OCI-M1 (cell line): Measurements from ENCODE around the gene SKAP1.

Experiments used
- DNase-seq: peaks from one replicate; lab custom pipeline; 2025; lab: John Stamatoyannopoulos, UW

SKAP1 gene

DNA sequence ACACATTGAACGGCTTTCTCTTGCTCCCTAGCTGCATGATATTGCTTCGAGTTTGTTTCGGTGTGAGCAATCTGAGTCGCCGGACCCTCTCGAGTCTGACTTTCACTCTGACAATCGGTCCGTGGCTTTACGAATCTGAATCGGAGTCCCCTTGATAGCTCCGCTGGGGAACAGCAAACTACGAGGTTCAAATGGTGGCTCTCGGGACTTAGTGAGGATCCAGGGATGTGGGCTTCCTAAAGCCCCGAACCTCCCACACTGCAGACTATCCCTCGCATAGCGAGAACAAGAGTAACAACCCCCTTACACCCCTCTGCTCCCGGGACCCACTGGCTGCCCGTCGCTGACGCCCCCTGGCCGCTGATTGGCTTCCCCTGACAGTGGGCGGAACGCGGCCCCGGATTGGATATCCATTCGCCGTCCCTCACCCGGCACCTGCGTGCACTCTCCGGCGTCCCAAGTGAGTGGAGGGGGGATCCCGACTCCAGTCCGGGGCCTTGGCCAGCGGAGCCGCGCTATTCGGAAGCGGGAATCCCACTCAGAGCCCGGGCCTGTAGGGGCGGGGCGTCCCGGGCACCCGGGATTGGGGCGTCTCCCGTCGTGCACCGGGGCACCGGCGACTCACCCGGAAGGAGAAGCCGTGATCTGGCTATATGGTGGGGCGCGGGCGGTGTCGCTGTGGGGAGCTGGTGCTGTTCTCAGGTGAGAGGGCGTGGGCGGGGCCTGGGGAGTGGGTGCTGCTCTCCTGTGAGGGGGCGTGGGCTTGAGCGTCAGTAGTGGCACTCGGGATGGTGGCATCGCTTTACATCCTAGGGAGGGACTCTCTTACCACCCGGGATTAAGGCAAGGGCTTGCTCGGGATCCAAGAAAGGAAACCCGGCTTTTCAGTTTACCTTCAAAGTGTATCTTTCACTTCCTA is 322.6 kb downstream of the SKAP1 start, which contains the start of gene SNX11:
SNX11 (plus strand) TSS at position 630 of the 919 bp plus-strand sequence. CDS start 4,278 bp downstream, outside the sequence.
- peak; percentile 91 for DNase-seq

DNA sequence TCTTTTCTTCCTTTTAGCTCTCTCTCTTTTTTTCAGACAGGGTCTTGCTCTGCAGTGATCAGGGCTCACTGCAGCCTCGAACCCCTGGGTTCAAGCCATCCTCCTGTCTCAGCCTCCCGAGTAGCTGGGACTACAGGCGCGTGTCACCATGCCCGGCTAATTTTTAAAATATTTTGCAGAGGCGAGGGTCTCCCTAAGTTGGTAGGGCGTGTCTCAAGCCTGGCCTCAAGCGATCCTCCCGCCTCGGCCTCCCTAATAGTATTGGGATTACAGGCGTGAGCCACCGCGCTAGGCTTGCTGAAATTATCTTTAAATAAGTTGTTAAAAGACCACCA is 323.2 kb downstream of the SKAP1 start:
- no peak for DNase-seq

DNA sequence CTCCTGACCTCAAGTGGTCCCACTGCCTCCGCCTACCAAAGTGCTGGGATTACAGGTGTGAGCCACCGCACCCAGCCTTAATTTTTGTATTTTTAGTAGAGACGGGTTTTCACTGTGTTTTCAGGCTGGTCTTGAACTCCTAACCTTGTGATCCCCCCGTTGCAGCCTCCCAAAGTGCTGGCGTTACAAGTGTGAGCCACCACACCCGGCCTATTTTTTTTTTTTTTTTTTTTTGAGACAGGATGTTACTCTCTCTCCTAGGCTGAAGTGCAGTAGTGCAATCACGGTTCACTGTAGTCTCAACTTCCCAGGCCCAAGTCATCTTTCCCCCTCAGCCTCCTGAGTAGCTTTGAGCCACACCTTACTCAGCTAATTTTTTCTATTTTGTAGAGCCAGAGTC is 325.6 kb downstream of the SKAP1 start:
- DNase-seq = no peak

DNA sequence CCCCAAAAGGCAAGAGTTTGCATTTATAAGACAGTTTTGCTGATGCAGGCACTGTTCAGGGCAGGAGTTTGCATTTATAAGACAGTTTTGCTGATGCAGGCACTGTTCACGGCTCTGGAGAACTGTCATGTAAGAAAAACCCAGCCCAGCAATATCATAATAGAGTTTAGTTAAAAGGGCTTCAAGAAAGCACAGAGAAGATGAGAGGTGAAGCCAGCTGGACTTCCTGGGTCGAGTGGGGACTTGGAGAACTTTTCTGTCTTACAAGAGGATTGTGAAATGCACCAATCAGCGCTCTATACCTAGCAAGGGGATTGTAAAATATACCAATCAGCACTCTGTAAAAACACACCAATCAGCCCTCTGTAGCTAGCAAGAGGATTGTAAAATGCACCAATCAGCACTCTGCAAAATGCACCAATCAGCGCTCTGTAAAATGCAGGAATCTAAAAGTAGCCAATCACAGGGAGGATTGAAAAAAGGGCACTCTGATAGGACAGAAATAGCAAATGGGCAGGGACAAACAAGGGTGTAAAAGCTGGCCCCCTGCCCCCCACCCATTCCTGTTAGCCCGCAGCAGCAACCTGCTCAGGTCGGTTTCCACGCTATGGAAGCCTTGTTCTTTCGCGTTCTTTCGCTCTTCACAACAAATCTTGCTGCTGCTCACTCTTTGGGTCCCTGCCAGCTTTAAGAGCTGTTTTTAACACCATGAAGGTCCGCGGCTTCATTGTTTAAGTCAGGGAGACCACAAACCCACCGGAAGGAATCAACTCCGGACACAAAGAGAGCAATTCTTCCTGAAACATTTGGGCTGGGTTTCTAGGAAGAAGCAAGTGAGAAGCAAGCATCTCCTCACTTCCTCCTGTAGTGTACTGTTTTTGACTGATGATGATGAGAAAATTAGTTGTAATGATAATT is 327.0 kb downstream of the SKAP1 start:
- DNase-seq = peak; percentile 25

DNA sequence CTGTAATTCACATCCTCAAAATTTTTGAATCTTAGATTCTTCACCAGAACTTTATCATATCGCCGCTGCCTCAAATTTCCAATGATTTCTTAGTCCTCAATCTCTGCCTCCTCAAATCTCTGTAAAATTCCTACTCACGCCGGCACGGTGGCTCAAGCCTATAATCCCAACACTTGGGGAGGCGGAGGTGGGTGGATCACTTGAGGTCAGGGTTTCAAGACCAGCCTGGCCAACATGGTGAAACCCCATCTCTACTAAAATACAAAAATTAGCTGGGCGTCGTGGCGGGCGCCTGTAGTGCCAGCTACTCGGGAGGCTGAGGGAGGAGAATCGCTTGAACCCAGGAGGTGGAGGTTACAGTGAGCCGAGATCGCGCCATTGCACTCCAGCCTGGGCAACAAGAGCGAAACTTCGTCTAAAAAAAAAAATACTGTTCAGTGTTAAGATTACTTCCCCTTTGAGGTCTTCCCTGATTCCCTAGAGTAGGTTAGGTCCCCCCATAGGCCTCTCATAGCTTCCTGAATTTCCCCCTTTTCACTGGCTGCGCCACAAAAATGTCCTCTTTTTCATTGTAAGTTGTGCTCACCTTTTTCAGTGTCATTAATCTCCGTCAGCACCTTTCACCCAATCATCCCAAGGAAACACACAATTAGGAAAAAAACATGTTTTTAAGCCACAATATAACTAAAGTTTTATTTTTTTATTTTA is 327.8 kb downstream of the SKAP1 start:
- DNase-seq = no peak

DNA sequence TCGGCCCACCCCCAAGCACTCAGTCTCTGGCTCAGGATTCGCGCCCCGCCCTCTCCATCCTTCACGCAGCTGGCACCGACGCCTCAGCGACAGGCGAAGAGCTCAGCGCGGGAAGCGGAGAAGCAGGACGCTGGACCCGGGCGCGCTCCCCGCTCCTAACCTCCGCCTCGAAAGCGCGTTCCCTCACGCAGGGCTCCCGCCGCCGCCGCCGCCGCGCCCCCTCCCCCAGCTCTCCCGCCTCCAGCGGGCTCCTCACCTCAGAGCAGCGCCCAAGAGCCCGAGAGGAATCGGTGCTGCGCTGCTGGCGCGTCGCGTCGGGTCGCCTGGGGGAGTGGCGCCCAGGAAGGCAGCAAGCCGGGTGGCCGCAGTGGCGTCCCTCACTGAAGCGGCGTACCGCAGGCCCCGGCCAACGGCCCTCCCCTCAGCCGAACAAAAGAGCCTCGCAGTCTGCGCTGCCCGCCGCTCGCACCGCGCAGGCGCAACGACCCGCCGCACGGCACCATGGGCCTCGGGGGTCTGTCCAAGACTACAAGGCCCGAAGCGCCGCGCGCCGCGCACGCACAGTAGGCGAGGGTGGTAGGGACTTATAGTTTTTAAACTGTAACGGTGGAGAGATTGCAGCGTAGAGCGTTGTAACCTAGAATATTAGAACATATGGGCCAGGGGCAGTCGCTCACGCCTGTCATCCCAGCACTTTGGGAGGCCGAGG is 328.8 kb downstream of the SKAP1 start, which contains the start of gene CBX1:
CBX1 (minus strand) TSS at position 467 of the 709 bp plus-strand sequence. CDS start 24,474 bp downstream, outside the sequence.
- DNase-seq = peak; percentile 98

DNA sequence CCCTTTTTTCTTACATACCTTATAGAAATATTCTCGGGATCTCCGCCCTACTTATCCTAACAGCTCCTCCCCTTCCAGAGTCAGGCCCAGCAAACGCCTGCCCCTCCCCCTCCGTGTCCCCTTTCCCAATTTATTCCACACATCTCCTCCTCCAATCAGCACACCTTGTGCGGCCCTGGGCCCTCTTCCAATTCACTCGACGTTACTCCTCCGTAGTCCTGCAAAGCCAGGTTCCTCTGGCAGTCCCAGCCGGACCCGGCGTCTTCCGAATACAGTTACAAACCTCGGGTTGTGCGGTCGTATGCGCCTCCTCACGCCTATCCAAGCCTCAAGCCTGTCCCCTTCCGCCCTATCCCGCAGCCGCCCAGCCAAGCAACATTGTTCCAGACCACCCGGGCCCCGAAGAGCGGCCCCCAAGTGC is 329.4 kb downstream of the SKAP1 start:
- peak; percentile 71 for DNase-seq

DNA sequence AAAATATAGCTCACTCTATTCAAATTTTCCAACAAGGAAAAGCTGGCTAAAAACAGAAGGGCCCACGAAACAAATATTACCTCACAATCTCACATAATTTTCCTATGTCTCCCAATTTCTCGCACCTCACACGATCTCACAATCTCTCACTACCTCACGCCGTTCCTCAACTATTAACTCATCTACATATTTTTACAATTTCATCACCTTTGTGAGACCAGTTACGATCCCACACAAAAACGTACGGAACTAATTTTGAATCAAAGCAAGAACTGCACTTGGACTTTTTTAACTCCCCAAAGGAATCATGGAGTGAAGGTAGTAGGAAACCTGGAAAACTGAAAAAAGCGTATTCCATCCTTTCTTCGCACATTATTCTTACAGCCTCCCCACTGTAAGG is 329.9 kb downstream of the SKAP1 start:
- no peak for DNase-seq

DNA sequence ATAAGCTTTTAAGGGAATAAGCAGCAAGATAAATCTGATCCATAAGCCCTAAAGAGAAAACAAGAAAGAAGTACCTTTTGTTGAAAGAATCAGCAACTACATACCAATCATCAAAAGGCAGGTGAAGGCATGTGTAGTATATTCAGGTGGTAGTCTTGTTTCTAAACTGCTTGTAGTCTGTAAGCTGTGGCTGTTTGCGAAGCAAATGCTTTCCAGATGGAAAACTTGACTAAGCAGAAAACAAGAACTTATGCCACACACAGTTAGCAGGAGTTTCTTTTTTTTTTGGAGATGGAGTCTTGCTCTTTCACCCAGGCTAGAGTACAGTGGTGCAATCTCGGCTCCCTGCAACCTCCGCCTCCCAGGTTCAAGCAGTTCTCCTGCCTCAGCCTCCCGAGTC is 334.4 kb downstream of the SKAP1 start:
- DNase-seq = no peak

DNA sequence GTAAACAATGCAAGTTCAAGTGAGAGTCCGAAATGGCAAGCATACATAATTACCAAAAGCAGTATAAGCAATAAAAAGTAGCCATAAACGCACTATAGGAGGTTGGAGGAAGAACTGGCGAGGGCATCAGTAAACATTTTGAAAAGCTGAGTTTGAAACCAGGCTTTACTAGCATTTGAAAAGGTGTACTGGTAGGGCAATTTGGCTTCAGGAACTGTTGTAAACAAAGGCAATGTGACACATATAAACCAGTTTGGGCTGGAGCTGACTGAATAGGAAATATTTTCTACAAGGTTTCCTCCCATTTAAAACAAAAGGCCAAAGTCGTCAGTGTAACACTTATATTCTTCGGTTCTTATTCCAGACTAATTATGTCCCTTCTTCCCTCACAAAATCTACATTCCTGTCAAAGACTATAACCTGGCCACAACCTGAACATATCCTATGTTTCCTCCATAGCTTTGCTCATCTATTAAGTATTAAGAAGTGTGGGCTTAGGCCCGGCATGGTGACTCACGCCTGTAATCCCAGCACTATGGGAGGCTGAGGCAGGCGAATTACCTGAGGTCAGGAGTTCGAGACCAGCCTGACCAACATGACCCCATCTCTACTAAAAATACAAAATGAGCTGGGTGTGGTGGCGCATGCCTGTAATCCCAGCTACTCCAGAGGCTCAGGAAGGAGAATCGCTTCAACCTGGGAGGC is 336.5 kb downstream of the SKAP1 start:
- DNase-seq = no peak

DNA sequence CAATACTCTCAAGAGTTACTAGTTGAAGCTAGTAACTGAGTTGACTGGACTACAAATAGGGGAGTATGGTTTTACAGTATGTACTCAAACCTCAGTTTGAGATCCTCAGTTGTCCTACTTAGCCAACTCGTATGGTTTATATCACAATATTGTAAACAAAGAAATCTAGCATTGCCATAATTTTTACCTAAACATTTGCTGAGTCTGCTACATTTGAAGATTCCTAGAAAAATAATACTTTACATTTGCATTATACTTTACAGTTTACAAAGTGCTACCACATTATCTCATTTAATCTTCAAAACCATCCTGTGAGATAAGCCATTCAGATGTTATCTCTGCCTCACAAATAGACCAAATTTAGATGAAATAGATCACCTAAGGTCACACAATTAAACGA is 345.1 kb downstream of the SKAP1 start:
- DNase-seq = no peak
